GM18508 (cell line): Measurements from ENCODE around the gene PRDM5.
"Not testable (repeated sequence)": the region's sequence is repeated elsewhere in the genome, so short reads cannot be mapped to it uniquely, and the experiment has no call there.

Experiments
- ATAC-seq: cut with Tn5 transposase; IDR thresholded peaks from one replicate; pipeline ENCODE4 v1.9.1; 2021; ENCODE audit warnings: moderate number of reproducible peaks; ENCODE audit not compliant: insufficient read depth, unreplicated experiment

Gene PRDM5

DNA sequence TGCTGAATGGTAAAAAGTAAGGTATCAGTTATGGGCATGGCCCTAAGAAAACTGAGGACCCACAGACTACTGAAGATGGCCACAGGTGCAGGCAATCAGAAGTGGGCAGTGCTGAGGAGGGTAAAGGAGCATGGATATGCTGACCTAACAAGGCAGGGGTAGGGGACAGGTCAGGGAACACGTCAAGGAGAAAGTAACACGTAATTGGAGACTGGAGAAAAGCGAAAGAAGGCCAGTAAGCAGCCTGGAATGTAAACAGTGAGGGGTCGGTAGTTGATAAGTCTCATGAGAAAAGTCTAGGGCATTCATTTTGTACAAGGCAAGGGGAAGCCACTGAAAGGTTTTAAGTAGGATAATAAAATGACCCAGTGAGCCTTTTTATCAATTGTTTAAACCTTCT lies 153.3 kb downstream of the PRDM5 start:
- no peak for ATAC-seq

DNA sequence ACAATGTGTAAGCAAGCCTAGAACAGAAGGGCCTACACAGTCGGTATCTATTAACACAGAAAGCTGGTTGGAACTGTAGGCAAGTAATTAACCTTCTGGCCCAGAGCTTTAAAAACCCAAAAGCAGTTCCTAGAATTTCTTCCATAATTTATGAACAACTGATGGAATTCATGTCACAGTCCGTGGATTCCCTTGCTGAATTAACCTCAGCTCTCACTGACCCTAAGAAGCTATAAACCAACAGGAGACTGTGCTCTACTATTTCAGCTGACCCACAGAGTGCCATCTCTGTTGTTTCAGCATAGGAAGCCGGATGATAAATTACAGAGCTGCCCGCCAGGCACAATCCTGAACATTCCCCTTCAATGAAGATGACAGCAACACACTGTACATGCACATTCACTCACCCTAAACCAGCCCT lies 157.3 kb downstream of the PRDM5 start:
- ATAC-seq, result no peak

DNA sequence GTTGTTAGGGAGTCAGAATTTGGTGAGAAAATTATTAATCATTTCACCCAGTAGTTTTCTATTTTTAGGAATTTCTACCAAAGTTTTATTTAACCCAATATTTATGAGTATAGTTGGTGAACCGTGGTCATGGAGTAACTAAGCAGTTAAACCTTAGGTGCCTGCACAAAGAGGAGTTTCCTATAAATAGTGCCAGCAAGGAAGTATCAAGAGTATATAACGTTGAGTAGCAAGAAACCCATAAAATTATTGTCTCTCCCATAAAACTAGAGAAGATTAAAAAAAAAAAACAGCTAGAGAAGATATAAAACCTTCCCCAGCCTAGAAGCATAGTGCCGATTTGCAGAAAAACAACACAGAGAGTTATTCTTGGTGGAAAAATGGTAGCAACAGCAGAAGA lies 158.9 kb downstream of the PRDM5 start:
- ATAC-seq, result no peak

DNA sequence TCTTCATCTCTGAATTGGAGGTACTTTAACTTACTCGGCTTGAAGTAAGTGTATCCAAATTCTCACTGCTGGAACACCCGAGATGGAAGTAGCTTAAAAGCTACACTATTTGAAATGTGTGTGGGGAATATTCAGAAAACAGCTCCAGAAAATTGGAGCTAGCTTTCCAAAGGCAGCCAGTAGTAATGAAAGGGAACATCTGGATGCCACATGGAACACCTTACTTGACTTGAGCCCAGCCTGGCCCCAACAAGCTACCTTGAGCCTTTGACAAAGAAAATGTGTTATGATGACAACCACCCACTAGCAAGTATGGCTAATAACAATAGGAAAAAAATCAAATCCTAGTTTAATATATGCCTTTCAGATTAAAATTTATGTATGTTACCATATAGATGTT lies 161.5 kb downstream of the PRDM5 start:
- no peak for ATAC-seq

DNA sequence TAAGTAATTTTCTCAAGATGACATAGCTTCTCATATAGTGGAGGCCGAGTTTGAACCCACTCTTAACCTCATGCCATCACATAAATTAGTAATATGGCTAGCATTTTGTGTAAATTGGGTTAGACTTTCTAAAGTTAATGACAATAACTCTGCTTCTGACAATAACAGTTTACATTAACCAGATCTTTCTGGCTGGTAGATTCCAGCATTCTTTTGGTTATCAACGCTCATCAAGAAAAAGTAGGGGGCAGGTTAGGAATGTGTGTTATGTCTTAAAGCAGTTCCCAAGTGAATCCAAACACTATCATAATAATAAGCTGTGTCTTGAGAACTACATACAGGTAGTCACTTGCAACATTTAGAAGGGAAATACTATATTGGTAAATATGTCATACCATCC lies 162.5 kb downstream of the PRDM5 start:
- ATAC-seq, result no peak

DNA sequence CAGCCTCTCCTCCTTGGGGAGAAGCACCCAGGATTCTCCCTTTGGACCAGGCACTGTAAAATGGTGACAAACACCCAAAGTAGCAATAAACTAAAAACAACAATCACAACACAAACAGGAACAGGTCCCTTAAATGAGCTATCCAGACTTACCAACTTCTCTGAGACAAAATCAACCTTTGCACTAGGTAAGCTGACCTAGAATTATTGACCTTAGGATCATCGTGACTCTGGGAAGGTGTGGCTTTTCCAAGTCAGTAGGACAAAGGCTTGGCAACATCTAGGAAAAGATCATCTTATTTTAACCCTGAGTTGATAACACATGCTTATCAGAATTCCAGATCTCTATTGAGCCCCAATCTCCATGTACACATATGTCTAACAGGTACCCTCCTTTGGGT lies 166.7 kb downstream of the PRDM5 start:
- ATAC-seq, result no peak

DNA sequence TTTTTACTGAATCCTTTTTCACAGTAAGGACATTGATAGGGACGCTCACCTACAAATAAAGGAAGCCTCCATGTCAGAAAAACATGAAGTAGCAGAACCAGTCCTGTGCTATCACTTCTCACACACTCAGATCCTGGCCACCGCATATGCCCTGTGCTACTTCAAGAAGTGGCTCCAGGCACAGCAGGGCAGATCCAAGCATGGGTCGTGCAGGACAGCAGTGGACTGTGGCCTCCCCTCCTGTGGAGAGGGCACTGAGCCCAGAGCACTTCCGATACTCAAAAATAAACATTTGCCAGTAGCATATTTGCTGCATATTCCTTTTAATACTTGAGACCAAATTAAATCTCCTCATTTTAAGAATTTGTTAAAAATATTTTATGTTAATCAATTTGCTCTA lies 167.9 kb downstream of the PRDM5 start:
- no peak for ATAC-seq

DNA sequence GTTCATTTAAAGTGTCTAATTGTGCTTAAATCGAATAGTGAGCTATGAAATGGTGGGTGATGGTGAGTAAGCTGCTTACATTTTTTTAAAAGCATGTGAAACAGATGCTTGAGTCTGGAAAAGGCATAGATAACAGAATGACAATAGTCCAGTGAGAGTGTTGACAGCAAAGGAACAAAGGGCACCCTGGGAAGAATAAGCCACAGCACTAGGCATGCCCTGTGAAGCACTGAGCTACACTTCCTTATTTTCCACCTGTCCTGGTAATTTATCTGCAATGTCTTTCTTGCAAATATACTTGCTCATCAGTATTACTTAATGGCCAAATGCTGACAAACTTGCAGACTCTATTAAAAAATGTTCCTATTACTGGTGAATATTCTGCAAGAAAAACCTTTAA lies 168.7 kb downstream of the PRDM5 start:
- no peak for ATAC-seq

DNA sequence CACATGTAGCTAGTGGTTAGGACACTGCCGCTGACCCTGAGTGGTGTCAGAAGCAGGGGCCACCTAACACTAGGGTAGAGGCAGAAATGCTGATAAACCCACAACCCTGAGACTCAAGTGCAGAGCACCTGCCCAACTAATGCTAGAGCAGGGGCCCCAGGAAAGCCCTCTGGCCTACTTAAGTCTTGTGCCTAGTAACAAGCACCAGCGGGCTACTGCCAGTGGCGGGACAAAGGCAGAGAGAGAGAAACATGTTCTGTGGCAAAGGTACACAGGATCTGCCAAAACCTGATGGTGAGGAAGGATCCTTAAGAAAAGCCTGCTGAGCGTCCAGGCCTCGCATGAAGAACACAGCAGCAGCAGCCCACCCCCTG lies 172.4 kb downstream of the PRDM5 start:
- ATAC-seq, result no peak

DNA sequence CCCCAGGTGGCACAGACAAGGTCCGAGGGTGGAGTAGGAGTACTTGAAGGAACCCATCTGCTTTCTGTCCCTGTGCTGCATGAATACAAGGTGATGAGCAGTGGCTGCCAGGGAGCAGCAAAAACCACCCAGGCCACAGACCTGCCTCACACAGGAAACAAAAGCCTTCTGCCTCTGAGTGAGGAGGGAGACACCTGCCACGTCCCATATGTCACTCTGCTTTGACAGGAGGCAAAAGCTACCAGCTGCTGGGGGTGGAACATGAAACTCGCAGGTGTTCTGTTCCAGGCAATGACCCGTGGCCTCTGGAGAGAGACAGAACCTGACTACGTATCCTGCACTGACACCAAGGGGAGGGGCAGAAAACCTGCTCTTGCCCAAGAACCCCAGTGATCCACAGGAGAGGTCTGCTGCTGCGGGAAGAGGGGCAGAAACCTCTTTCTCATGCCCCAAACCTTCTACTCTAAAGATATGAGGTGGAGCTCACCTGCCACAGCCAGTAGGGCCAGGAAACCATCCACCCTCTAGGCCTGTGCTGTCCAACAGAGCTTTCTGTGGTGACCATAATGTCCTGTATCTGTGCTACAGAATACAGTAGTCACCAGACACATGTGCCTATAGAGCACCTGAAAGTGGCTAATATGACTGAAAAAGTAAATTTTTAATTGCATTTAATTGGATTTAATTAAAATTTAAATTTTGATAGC lies 172.9 kb downstream of the PRDM5 start:
- ATAC-seq, result peak; percentile 96

DNA sequence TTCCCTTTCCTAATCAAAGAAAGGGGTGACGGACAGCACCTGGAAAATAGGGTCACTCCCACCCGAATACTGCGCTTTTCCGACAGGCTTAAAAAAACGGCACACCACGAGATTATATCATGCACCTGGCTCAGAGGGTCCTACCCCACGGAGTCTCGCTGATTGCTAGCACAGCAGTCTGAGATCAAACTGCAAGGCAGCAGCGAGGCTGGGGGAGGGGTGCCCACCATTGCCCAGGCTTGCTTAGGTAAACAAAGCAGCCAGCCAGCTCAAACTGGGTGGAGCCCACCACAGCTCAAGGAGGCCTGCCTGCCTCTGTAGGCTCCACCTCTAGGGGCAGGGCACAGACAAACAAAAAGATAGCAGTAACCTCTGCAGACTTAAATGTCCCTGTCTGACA lies 180.9 kb downstream of the PRDM5 start:
- ATAC-seq, result not testable (repeated sequence)

DNA sequence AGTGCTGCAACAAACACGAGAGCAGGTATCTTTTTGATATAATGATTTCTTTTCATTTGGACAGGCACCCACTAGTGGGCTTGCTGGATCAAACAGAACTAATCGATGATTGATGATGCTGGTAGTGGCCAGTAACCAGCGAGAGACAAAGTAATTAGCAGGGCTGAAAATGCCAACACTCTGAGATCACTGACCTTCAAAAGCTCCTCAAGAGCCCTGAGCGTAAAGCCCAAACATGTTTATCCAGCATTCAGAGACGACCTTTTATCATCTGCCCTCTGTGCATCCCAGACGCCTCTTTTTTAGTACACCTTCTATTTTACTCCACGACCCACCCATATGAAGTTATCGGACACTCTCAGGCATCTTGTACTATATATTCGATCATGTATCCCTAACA lies 186.2 kb downstream of the PRDM5 start:
- ATAC-seq, result no peak

DNA sequence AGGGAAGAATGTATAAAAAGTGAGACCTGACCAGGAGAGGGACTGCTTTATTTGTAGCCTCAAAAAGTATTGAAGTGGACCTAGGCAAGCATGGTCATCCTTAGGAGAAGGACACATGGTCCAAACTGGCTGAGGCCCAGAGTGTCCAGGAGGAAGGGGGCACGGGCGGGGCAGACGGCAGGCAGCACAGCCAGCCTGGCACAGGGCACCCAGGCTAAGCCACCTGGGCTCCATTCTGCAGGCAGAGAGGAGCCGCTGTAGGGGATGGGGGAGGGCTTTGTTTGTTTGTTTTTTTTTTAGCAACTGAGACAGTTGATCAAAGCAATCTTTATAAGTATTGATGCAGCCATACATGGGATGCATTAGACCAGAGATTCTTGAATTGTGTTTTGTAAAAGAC lies 188.6 kb downstream of the PRDM5 start:
- ATAC-seq, result no peak

DNA sequence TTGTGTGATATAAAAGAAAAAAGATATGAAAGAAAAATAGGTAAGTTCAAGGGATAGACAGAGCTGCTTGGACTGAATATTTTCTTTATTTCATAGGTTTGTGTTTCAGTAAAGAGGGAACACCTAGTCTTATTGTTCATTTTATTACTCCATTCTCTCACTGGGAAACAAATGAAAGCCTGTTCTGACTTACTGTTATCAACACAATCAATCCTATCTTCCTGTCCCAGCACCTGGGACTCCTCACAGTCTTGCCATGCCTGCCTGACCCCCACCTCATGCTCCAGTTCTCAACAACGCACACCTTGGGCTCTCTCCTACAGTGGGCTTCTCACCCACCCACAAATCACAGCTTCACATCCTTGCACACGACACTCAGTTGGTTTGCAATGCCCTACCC lies 189.5 kb downstream of the PRDM5 start:
- ATAC-seq, result no peak

DNA sequence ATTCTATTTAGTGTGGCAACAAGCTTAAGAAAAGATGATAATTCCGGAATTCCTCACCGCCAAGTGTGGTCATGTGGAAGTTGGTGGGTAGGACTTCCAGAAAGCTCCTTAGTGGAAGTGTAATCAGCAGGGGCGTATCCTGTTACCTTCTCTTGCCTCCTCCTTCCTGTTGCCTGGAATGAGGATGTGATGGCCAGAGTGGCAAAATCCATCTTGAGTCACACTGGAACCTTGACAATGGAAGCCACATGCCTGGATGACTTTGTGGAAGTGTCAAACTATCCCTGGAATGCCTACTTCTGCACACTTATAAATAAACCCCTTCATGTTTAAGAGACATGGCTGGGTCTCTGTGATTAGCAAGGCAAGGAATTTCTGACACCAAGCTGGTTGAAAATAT lies 191.0 kb downstream of the PRDM5 start:
- ATAC-seq, result no peak

DNA sequence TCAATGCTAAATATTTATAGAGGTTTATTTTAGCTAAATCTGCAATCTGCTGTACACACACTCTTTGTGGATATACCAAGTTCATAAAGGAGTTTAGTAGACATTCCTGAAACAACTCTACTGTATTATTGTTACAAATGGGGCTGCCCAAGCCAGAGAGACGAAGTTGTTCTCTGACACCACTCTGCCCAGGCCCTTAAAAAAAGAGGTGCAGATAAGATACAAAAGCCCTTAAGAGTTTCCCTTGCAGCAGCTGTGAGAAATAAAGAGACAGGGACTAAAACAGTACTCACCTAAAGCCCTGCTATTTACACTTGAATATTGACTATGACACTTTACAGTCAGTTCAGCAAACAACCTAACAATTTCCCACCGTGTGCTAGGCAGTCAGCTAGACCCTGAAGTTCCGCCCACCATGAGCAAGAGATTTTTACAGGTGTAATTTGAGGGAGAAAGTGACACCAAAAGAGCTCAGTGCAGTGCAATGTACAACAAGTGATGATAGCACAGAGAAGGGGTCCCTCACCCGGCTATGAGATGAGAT lies 191.7 kb downstream of the PRDM5 start:
- no peak for ATAC-seq

DNA sequence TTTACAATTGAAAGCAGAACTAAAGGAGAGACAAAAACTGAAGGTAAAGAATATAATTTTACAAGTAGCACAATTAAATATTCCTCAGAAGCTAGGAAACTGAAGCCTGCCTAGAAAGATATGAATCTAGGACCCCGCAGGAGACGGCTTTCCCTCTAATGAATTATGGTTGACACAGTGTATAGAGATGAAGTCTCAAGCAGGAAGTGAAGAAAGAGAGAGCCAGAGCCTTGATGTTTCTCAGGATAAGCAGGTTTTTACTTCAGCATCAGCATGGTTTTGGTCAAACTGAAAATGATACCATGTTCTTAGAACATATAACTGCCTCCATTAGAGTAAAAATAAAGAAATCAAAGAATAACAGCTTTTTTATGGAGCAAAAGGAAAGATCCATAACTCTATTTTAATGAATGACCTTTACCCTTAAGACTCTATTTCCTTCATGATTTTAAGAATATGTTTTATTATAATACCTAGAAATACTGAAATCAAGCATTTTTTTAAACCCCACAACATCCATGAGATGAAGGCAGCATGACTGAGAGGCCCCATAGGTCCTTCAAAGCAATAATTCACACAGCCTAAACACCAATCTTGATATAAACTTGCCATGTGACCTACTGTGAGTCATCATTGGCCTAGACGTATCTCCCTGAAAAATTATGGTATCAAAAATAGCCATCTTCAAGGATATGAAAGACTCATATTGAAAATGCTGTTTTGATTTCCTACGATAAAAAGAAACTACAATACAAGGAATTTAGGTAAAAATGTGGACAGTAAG lies 193.4 kb downstream of the PRDM5 start:
- ATAC-seq, result no peak

DNA sequence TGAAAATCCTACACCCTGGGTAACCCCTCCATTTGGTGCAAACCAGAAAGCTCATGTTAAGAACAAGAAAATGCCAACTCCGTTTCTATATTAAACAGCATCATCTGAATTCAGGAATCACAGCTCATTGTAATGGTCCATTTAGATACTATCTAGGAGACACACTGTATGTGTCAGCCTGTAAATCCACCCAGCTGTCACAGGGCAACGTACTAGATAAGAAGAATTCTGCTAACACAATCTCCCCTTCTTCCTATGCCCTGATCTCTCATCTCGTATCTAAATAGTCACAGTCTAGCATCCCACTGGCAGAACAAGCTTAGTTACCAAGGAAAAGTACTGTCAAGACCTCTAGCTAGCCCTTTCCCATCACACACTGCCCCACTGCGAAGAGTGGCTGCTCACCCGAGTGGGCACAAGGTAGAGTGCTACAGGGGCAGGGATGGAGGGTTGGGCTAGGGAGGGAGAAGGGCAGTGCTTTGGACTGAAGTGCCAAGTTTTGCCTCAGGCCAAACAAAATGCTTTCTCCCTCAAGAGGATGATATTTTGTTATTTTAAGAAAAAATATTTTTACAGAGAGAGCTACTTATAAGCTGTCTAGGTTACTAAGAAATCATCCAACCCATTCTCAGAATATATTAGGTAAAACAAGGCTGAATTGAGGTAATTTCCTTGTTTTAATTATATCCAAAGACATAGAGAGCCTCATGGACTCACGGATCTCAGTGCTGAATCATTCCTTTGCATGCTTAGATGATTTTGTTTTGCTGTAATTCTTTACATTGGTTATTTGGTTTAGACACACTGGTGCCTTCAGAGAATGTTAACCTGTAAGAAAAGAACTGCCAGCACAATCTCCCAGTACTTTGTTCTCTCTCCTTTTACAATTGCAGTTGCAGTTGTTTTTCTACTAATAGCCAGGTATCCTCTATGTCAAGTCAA lies 196.6 kb downstream of the PRDM5 start:
- ATAC-seq, result no peak

DNA sequence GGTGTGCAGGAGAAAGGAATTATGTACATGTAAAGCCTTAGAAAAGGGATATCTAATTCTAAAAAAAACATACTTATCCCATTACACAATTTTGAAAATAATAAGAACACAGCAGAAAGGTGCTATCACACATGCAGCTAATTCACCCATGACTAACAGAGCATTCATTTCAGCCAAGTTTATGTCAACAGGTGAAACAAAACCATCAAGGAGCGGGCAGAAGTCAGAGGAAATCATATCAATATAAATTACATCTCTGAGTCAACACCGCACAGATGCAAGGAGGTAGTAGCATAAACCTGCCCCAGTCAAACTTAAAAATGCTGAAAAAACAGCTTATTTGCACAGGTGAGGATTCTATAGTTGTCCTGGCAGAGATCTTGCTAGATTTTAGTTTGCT lies 197.9 kb downstream of the PRDM5 start:
- no peak for ATAC-seq

DNA sequence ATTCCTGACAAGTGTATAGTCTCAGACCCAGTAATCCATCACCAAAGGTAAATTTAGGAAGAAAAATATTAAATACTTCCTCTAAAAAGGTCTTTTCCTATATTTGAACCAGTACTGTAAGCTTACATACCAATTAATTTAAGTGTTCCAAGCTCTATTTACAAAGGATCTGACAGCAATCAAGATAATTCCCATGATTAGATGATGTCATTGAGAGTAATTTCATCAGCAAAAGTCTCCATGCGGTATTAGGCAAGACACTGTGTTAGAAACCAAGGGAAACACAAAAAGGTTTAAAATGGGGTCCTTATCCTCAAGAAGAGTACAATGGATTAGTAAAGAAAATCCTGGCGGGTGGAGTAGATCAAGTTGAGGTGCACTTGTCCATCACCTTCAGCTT lies 198.5 kb downstream of the PRDM5 start:
- ATAC-seq, result no peak

DNA sequence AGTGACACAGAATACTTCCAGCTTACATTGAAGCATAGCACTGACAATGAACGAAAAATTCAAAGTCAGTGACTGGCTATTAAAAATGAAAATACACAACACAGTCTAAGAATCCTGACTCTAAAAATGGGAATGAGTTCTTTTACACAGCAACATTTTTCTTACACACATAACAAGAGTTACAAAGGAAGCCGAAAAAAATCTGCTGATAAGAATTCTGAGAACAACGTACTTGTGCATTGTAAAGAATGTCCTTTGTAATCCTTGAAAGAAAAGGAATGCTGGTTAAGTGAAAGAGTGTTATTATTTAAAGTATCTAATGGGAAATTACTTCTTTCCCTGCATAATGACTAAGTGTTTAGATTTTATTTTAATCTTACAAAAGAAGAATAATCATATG lies 199.4 kb downstream of the PRDM5 start:
- no peak for ATAC-seq
